Suprapubic skin (tissue), 4 donors: ENCODE data around the gene PCNX2.

Experiments
- CTCF ChIP-seq, 2 donors: fragments of 200-600 bp in 1 of 2; fragments of 450-650 bp in 1 of 2; sonication (generic) in 1 of 2; IDR thresholded peaks; one replicate each; pipeline ENCODE4 v1.5.1; 2016 to 2019; ENCODE audit warnings: antibody characterized with exemption in 2 of 2, mild to moderate bottlenecking in 1 of 2, moderate library complexity in 1 of 2
- POLR2A ChIP-seq, 2 donors: fragments of 450-650 bp; IDR thresholded peaks; one replicate each; pipeline ENCODE4 v1.6.1; 2017; ENCODE audit warnings: antibody characterized with exemption in 2 of 2, mild to moderate bottlenecking in 2 of 2, moderate library complexity in 2 of 2
- POLR2AphosphoS5 ChIP-seq, 3 donors: sonication (generic); formaldehyde crosslinking; IDR thresholded peaks; one replicate each; pipeline ENCODE4 v1.6.1; 2017; ENCODE audit warnings: antibody characterized with exemption in 3 of 3

- TF ChIP-seq CTCF (IDR thresholded peaks at IDR 0.05) (no peak), POLR2A (IDR thresholded peaks at IDR 0.05) (no peak), POLR2AphosphoS5 (IDR thresholded peaks at IDR 0.05) (no peak)
Measured at GRCh38 chr1:232979558-232979957, 316.0 kb downstream of the PCNX2 start.
